A673 (cell line): ENCODE measurements around the gene FXYD4.

ENCODE experiments used
- CTCF ChIP-seq: fragments of 300-800, 200-600 bp; sonication (generic); conservative IDR thresholded peaks from 2 replicates; pipeline ENCODE4 v1.5.1; 2017; ENCODE audit warnings: low read depth, mild to moderate bottlenecking, antibody characterized with exemption, low read length, moderate library complexity, mixed read lengths
- EZH2 ChIP-seq: fragments of 200-600 bp; sonication (generic); IDR thresholded peaks from 2 replicates; pipeline ENCODE4 v1.6.1; 2017; ENCODE audit warnings: borderline replicate concordance, low read depth, mild to moderate bottlenecking, mixed read lengths, antibody characterized with exemption, low read length; ENCODE audit not compliant: poor library complexity, severe bottlenecking

DNA sequence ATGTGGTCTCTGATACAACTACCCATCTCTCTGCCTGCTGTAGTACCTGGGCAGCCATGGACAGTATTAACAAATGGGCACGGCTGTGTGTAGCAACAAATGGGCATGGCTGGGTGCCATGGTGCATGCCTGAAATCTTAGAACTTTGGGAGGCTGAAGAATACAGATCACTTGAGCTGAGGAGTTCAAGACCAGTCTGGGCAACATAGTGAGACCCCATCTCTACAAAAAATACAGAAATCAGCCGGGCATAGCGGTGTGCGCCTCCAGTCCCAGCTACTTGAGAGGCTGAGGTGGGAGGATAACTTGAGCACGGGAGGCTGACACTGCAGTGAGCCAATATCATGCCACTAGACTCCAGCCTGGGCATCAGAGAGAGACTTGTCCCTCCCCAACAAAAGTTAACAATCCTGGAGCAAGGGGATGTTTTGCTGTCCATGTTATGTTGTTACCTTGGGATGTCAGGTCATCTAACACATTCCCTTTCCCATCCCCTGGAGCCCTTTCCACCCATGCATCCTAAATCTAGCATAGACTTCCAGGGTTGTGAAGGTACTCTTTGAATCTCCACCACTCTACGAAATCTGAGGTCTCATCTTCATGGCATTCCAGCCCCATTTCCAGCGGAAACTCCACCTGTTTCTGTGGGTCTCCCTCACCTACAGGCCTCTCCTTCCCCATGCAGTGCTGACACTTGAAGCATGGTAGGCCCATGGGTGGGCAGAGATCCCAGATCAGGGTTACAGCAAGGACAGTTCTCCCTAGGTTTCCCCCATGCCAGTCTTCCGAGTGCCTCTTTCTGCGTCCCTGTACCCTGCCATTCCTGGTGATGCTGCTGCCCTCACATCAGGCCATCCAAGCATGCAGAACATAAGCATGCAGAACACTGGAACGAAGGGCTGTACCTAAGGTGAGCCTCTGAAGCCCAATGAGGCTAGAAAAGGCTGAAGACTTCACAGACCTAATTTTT, 13.1 kb downstream of the FXYD4 start:
- no peak for TF ChIP-seq CTCF
- TF ChIP-seq EZH2: no peak
